Measurements from ENCODE around the gene ANKRD66. TPM values are rescaled to one million over a fixed set of nuclear protein-coding genes. Genes with fewer than 3 reads are reported as not detected.

The ANKRD66 gene
- total RNA-seq, 4 donors from 2014 or later = 2.3 TPM; not detected in 3

GRCh38 chr6:46776070-46776712 is 29.5 kb downstream of the ANKRD66 start:
- H3K27me3 ChIP-seq = no peaks in the 10 kb centered on the region
- DNase-seq = no peak
- H3K9me3 ChIP-seq = no peaks in the 10 kb centered on the region
- H3K27ac ChIP-seq = no peak overlapping the region
- H3K4me1 ChIP-seq = no peaks in the 10 kb centered on the region
- H3K36me3 ChIP-seq = no peaks in the 10 kb centered on the region
- intact Hi-C loops (cut with DNase I; ENCODE audit: low total_unique reads) = no loop called here
- TF ChIP-seq CTCF (IDR thresholded peaks at IDR 0.05) = no peak
- no peak for TF ChIP-seq POLR2A (IDR thresholded peaks at IDR 0.05)
- H3K4me3 ChIP-seq = no peak overlapping the region

DNA sequence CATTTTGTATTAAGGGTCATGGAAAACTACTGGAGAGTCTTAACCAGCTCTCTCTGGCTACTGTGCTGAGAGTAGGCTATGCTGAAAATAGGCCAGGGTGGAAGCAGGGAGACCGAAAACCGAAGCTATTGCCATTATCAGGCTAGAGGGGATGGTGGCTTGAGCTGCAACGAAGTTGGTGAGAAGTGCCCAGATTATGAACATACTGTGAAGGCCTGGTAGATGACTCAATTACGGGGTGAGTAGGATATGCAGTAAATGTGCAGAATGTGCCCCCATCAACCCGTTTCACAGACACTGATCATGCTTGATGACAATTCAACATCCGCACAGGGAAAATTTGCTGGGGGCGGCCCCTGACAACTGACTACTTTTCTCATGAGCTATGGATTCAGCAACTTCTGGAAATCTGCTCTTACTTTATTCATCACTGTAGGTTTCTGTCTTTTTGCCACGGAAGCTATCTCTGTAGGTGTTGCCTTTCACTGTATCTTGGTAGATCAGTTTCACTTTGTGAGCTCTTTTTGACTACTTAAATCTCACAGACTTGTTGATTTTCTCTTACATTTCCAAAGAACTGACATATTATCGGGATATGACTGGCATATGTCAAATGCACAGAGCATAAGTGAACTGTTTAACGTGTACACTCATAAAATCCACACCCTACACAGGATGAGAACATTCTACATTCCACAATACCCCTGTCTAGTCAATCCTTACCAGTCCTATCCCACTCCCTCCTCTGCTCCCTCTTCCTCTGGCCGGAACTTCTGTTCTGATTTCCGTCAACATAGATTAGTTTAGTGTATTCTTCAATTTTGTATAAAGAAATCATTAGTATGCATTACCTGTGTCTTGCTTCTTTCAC is 31.0 kb downstream of the ANKRD66 start:
- Histone ChIP-seq H3K9me3 (no peaks in the 10 kb centered on the region), H3K27me3 (no peaks in the 10 kb centered on the region), H3K36me3 (no peaks in the 10 kb centered on the region), H3K27ac (no peak overlapping the region), H3K4me3 (no peak overlapping the region), H3K4me1 (no peaks in the 10 kb centered on the region)
- intact Hi-C loops (cut with DNase I; ENCODE audit: low total_unique reads) = no loop called here
- no peak for TF ChIP-seq CTCF (IDR thresholded peaks at IDR 0.05)
- no peak for TF ChIP-seq POLR2A (IDR thresholded peaks at IDR 0.05)
- DNase-seq = no peak

- DNase-seq = peak in 1 of 2 donors; percentile 24
- Histone ChIP-seq H3K4me3 (no peak overlapping the region), H3K27me3 (no peaks in the 10 kb centered on the region), H3K36me3 (no peaks in the 10 kb centered on the region), H3K27ac (no peak overlapping the region), H3K9me3 (no peaks in the 10 kb centered on the region), H3K4me1 (no peaks in the 10 kb centered on the region)
- intact Hi-C loops (cut with DNase I; ENCODE audit: low total_unique reads) = no loop called here
- peak; percentile 36 to 49 (median 43) for TF ChIP-seq CTCF (IDR thresholded peaks at IDR 0.05)
- no peak for TF ChIP-seq POLR2A (IDR thresholded peaks at IDR 0.05)
Measured at GRCh38 chr6:46781478-46782378, 35.0 kb downstream of the ANKRD66 start.

- intact Hi-C loops (cut with DNase I; ENCODE audit: low total_unique reads) = no loop called here
- Histone ChIP-seq H3K36me3 (no peaks in the 10 kb centered on the region), H3K4me3 (no peak overlapping the region), H3K9me3 (no peaks in the 10 kb centered on the region), H3K27me3 (no peaks in the 10 kb centered on the region), H3K27ac (no peak overlapping the region), H3K4me1 (no peaks in the 10 kb centered on the region)
- TF ChIP-seq CTCF (IDR thresholded peaks at IDR 0.05) (no peak), POLR2A (IDR thresholded peaks at IDR 0.05) (no peak)
- no peak for DNase-seq
Measured at GRCh38 chr6:46784535-46784934, 37.8 kb downstream of the ANKRD66 start.

Data from uterus (tissue), 4 donors.